Inflammatory macrophage (primary cell): ENCODE results near the gene C19orf73.
"Not testable (repeated sequence)": the region's sequence is repeated elsewhere in the genome, so short reads cannot be mapped to it uniquely, and the experiment has no call there.

Experiments
- DNase-seq, 2 donors: peaks; one replicate each; pipeline ENCODE4 v3.0.0-alpha.2; 2020 to 2022

The C19orf73 gene

DNA sequence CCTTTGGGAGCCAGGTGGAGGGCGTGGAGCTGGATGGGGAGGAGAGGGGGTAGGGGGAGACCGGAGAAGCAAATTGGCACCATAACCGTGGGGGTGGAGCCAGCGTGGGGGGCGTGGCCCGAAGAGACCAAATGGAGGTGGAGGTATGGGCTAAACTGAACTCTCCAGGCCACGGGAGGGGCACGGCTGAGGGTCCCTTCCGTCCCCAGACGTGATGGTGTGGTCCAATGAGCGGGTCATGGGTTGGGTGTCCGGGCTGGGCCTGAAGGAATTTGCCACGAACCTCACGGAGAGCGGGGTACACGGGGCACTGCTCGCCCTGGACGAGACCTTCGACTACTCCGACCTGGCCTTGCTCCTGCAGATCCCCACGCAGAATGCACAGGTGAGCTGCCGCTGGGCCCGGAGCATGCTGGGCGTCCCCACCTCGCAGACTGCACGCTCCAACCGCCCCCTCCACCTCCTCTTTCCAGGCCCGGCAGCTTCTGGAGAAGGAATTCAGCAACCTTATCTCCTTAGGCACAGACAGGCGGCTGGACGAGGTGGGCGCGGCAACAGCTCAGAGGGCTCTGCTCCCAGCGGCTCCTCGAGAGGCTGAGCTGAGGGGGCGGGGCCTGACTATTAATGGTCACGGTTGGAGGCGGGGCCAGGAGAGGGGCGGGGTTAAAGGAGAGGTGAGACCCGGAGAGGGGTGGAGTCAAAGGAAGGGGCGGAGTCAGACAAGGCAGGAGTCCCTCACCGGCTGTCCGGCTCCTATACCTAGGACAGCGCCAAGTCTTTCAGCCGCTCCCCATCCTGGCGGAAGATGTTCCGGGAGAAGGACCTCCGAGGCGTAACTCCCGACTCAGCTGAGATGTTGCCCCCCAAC is 30.1 kb upstream of the C19orf73 start:
- DNase-seq = peak; percentile 67 to 77

DNA sequence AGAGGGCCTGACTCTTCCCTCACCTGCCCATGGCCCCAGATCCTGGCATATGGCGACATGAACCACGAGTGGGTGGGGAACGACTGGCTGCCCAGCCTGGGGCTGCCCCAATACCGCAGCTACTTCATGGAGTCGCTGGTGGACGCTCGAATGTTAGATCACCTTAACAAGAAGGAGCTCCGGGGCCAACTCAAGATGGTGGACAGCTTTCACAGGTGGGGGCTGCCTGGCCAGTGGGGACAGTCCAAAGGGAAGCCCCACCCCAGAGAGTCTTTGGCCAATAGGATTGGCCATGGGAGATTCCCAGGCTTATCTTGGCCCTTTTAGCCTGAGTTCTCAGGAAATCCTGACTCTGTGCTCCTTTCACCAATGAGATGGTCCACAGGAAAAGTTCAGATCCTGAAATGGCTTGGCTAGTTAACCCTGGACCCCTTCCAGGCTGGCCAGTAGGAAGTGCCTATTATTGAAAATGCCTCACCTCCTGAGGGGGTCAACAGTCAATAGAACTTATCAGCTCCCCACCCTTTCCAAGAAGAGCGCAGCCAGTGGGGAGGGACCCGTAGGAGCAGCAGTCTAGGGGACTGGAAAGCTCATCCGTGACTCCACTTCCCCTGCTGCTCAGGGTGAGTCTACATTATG is 29.2 kb upstream of the C19orf73 start:
- no peak for DNase-seq

DNA sequence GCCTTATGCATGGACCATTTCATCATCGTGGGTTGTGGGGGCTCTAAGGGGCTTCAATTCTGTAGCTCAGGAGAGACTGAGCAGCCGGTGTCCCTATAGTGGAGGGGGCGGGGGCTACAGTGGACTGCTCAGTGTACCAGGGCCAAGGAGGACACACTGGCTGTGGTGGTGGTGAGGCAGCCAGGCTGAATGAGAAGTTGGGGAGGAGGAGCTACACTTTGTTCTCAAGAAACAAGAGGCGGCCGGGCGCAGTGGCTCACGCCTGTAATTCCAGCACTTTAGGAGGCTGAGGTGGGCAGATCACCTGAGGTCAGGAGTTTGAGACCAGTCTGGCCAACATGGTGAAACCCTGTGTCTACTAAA is 27.4 kb upstream of the C19orf73 start:
- not testable (repeated sequence) for DNase-seq

DNA sequence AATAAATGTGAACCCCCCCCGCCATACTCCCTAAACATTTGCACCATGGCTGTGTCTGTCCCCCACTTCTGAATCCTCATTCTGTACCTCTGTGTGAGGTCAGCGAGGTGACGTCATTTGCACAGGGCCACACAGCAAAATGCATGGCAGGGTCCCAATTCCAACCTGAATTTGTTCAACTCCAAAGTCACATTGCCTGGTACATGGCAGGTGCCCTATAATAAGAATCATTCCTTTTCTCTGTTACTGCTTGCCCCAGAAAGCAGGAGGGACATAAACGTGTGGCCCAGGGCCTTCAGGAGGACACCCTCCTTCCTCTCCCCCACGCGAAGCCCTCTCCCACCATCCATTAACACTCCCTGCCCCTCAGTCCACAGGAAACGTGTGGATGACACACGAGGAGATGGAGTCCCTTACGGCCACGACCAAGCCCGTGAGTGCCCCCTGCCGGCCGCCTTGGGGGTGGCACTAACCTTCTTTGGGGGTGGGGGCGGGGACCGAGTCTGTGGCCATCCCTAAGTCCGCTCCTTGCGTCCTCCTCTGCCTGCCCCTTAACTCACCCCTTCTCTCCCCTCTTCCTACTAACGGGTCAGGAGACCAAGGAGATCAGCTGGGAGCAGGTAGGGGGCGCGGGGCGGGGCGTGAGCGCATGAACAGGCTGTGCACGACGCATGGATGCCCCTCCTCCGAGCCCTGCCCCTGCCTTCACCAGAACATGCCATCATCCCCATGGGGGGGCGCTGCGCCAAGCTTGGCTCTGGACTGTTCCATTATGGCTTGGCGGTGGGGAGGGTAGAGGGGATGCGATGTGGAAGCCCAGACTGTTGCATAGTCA is 26.8 kb upstream of the C19orf73 start:
- DNase-seq = peak; percentile 69 to 70

DNA sequence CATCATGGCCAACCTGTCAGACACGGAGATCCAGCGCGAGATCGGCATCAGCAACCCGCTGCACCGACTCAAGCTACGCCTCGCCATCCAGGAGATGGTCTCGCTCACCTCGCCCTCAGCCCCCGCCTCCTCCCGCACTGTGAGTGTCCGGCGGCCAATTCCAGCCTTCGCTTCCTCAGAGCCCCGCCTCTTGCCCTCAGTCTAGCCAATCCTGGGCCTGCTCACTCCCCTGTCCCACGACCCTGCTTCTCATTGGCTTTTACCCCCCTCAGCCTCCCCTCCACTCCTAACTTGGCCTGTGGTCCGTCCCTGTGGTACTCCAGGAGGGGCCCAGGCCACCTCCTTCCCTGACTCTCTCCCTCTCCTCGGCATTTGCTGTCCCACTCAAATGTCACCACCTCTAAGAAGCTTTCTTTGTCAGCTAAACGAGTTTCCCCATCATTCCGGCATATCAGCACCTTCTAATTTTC is 24.0 kb upstream of the C19orf73 start:
- peak; percentile 46 to 54 for DNase-seq

DNA sequence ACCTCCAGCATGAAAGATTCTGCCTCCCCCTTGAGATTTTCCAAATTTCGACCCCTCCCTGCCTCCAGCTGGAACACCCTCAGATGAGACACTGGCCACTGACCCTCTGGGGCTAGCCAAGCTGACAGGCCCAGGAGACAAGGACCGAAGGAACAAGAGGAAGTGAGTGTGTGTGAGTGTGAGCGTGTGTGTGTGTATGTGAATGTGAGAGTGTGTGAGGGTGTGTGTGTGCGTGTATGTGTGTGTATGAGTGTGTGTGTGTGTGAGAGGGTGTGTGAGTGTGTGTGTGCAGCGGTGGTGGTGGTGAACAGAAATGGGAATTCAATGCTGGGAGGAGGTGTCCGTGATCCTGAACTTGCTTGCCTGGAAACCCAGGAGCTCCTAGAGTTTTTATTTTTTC is 22.4 kb upstream of the C19orf73 start:
- no peak for DNase-seq

DNA sequence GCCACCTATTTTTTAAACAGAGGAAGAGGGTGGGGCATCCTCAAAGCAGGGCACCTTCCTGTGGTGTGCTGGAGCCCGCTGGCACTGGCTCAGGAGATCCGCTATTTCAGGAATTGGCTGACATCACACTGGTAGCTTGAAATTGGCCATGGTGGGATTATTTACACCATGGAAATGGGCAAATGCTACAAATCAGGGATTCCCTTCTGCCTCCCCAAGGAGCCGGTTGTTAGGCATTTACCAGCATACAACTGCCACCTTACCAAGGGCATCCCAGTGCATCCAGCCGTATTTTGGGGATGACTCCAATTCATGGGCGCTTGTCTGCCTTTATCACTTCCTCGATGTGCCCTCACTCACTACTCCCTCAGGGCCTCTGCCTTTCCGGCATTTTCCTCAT is 22.0 kb upstream of the C19orf73 start:
- no peak for DNase-seq

DNA sequence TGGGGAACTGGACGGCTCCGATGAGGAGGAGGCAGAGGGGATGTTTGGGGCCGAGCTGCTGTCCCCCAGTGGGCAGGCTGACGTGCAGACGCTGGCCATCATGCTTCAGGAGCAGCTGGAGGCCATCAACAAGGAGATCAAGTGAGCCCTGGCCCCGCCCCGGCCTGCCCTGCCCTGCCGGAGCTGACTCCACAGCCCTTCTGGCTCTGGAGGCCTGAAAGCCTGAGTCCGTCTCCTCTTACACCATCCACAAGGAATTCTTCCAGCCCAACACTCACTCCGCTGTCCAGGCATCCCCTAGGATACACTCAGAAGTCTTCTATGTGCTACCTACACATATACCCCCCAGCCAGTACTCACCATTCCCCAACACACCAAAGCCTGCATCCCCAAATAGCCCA is 17.8 kb upstream of the C19orf73 start:
- DNase-seq = no peak

DNA sequence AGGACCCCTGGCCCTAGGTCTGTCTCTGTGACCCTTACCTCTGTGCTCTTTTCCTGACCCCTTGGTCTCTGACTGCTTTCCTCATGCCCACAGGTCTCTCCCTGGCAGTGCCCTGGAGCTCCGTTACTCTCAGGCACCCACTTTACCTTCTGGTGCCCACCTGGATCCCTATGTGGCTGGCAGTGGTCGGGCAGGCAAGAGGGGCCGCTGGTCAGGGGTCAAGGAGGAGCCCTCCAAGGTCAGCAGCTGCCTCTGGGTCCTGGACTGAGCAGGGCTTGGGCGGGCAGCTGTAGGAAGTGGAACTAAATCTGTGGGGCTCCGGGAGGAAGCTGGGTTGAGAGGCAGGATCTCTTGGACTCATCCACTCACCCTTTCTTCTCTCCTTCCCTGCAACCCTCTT is 16.7 kb upstream of the C19orf73 start:
- no peak for DNase-seq

DNA sequence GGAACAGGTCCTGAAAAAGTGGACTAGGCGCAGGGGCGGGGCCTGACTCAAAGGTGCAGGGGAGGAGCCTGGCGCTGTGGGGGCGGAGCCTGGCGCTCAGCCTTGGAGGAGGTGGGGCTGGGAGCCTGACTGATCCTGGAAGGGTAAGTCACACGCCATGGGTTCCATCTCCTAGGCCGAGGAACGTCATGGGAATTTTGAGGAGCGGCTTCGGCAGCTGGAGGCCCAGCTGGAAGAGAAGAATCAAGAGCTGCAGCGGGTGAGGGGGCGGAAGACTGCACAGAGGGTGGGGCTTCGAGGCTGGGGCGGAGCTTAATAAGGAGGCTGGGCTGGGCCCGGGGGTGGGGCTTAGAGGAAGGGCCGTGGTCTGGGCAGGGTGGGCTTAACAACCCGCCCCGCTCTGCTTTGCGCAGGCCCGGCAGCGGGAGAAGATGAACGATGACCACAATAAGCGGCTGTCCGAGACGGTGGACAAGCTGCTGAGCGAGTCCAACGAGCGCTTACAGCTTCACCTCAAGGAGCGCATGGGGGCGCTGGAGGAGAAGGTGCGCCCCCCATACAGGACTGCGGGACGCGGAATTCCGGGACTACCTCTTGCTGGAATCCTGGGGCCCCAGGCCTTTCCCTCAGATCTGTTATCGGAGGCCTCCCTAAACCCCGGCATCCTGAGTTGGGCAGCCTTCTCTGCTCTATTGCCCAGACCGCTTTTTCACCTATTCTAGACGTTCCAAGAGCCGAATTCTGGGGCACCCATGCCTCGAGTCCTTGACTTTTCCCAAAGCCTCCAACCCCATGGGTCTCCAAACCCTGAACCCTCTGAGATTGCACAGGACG is 14.9 kb upstream of the C19orf73 start:
- DNase-seq = peak; percentile 13 to 26

DNA sequence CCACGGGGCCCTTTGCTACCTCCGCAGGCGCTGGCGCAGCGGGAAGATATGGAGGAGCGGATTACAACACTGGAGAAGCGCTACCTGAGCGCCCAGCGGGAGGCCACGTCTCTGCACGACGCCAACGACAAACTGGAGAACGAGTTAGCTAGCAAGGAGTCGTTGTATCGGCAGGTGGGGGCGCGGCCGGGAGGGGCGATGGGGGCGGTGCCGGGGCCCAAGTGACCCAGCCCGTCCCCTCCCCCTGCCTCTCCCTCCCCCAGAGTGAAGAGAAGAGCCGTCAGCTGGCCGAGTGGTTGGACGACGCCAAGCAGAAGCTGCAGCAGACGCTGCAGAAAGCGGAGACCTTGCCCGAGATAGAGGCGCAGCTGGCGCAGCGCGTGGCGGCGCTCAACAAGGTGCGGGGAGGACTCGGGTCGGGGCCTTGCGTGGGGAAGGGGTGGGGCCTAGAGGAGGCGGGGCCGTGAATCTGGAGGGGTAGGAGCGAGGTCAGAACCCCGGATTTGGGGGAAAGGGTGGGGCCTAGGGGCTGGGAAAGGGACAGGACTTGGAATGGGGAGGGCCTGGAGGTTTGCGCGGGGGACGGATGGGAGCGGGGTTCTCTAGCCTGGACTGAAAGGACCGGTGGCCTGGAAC is 14.1 kb upstream of the C19orf73 start:
- no peak for DNase-seq

DNA sequence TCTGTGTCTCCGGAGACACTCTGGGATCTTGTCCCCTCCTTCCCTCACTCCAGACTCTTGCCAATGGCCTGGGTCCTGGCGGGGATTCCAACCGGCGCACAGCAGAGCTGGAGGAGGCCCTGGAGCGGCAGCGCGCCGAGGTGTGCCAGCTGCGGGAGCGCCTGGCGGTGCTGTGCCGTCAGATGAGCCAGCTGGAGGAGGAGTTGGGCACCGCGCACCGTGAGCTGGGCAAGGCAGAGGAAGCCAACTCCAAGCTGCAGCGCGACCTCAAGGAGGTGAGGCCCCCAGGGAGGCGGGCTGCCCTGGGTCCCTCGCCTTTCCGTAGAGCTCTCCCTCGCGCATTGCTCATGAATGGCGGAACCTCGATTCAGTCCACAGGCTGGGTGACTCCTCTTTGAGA is 11.4 kb upstream of the C19orf73 start:
- no peak for DNase-seq

DNA sequence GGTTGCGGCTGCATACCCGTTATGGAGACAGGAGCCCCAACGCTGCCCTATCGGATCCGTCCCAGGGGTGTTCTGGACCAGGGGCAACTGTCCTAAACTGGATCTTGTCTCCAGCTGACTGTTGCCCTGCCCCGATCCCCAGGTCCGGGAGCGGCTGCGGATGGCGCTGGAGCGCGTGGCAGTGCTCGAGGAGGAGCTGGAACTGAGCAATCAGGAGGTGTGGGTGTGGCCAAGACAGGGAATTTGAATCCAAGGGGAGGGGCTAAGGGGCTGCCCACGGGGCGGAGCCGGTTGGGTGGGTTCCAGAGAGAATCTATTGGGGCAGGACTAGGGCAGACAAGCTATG is 10.3 kb upstream of the C19orf73 start:
- no peak for DNase-seq

DNA sequence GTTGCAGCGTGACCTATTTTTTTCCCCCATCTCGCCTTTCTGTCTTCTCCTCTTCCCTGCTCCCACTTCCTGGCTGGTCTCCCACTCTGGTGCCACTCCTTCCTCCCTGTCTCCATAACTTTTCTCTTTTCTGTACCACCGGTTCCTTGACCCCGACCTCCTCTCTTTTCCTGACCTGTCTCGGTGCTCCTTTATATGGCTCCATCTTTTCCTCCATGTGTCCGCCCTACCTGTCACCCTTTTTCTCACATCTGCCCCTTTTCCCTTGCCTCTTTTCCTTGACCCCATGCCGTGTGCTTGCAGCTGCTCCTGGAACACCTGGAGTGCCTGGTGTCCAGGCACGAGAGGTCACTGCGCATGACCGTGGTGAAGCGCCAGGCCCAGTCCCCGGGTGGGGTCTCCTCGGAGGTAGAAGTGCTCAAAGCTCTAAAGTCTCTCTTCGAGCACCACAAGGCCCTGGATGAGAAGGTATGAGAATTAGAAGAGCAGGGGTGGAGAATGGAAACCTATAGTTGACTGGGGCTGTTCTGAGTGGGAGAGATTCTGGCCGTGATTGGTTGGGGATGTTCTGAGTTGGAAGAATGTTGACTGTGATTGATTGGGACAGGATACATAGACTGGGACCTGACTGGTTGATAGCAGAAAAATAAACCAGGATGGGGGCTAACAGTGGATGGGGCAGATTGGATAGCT is 9.7 kb upstream of the C19orf73 start:
- no peak for DNase-seq

DNA sequence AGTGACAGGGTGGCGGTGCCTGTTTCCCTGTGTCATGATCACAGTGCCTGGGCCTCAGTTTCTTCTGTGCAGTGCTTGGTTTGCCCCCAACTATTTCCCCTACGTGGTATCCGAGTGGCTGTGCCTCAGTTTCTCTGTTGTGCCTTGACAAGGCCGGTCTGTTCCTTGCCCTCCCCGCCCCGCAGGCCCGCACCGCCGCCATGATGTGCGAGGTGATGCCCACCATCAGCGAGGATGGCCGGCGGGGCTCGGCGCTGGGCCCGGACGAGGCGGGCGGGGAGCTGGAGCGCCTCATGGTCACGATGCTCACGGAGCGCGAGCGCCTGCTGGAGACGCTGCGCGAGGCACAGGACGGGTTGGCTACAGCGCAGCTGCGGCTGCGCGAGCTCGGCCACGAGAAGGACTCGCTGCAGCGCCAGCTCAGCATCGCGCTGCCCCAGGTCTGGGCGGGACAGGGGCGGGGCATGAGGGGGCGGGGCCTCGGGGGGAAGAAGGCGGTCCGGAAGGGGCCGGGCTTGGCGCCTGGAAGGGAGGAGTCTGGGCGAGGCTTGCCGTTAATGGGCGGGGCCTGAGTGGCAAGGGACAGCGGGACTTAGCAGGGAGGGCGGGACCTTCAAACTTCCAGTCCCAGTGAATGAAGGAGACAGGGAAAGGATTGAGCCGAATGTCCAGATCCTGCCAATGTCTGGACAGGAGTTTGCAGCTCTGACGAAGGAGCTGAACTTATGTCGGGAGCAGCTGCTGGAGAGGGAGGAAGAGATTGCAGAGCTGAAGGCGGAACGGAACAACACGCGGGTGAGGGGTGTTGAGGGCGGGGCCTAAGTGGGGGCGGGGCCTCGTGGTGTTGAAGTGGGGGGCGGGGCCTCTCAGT is 9.0 kb upstream of the C19orf73 start:
- DNase-seq = peak; percentile 96 to 97

DNA sequence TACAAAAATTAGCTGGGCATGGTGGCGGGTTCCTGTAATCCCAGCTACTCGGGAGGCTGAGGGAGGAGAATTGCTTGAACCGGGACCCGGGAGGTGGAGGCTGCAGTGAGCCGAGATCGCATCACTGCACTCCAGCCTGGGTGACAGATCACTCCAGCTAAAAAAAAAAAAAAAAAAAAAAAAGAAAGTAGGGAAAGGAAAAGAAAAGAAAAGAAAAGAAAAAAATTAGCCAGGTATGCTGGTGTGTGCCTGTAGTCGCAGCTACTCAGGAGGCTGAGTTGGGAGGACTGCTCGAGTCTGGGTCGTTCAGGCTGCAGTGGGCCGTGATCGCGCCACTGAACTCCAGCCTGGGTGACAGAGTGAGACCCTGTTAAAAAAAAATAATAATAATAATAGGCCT is 8.3 kb upstream of the C19orf73 start:
- DNase-seq = not testable (repeated sequence)

DNA sequence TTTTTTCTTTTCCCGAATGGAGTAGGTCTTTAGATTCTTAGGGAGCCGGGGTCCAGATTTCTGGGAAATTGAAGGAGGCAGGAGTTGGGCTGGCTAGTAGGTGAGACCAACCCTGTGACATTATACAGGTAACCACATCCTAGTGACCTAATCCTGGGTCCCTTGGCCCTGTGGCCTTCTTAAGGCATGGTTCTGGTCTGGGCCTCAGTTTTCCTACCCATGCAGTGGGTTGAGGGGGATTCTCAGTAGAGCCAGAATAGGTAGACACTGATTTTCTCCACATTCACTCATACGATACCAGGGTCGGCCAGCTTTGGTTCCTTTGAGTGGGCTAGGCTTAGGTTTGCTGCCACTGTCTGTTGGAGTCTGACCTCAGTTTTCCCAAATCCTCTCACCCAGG is 7.6 kb upstream of the C19orf73 start:
- no peak for DNase-seq

DNA sequence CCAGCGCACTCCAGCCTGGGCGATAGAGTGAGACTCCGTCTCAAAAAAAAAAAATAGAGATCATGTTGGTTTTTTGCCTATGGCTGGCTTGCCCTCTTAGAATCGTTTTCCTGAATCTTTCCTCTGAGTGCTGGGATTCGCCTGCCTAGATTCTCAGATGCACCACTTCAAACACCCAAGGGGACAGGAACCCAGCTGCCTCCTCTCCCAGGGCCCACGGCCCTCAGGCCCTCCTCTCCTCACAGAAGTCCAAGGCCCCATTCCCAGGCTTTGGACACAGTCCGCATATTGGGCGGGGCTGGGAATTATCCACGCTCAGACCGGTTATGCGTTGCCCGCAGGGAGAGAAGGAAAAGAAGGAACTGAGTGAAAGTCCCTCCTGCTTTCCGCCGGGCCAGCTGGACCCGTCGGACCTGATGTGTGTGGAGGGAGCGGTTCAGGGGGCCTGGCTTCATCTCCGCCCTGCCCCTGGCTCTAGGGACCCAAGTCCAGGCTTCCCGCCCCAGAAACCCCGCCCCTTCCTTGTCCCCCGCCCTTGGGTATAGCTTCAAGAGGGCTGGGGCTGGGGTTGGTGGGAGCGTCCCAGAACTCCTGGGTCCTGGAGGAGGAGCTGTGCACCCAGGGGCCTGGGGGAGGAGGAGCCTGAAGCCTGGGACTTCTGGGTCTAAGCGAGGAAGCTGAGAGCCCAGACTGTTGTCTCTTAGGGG is 6.2 kb upstream of the C19orf73 start:
- no peak for DNase-seq

DNA sequence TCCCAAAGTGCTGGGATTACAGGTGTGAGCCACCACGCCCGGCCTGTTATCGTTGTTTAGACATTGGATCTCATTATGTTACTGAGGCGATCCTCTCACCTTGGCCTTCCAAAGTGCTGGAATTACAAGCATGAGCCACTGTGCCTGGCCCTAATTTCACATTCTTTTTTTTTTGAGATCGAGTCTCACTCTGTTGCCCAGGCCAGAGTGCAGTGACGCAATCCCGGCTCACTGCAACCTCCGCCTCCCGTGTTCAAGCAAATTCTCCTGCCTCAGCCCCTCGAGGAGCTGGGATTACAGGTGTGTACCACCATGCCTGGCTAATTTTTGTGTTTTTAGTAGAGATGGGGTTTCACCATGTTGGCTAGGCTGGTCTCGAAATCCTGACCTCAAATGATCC is 4.3 kb upstream of the C19orf73 start:
- DNase-seq = not testable (repeated sequence)

DNA sequence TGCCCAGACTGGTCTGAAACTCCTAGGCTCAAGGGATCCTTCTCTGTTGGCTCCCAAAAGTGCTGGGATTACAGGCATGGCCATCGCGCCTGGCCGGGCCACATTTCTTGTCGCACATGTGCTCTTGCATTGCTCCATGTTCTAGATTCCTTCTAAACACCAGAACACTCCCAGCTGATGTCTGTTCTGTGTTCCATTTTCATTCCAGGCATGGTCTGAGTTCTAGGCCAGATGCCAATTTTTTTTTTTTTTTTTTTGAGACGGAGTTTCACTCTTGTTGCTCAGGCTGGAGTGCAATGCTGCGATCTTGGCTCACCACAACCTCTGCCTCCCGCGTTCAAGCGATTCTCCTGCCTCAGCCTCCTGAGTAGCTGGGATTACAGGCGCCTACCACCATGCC is 2.9 kb upstream of the C19orf73 start:
- DNase-seq = not testable (repeated sequence)
